Measurements from ENCODE around the gene SLC6A12. TPM values are rescaled to one million over a fixed set of nuclear protein-coding genes. Genes with fewer than 3 reads are reported as not detected.

The SLC6A12 gene
- total and polyA plus RNA-seq, 2 donors from 2014 or later, result 45.6 to 130 TPM

GRCh38 chr12:153080-153746, 60.7 kb downstream of the SLC6A12 start:
- FAIRE-seq, result no peak
- intact Hi-C loops (cut with DNase I), result no loop called here
- Histone ChIP-seq H3K4me3 (ENCODE audit: low read length in 3 of 3) (no peak overlapping the region), H3K9me3 (ENCODE audit: control insufficient read depth in 2 of 3, insufficient read depth in 1 of 3, low read length in 3 of 3) (no peaks in the 10 kb centered on the region), H3K36me3 (ENCODE audit: control insufficient read depth in 2 of 3, insufficient read depth in 3 of 3, low read length in 3 of 3) (no peaks in the 10 kb centered on the region), H3K4me1 (ENCODE audit: control insufficient read depth in 2 of 3, insufficient read depth in 2 of 3, low read depth in 1 of 3, low read length in 3 of 3) (peaks cover 0 to 15% (median 9%) of the 10 kb centered on the region in 3 donors), H3K9ac (ENCODE audit: low read length in 3 of 3) (no peak overlapping the region), H3K27me3 (ENCODE audit: control insufficient read depth, insufficient read depth, low read length) (no peaks in the 10 kb centered on the region), H3K27ac (ENCODE audit: low read depth in 2 of 2, low read length in 2 of 2) (no peak overlapping the region)
- TF ChIP-seq CTCF (IDR thresholded peaks at IDR 0.05; ENCODE audit: borderline replicate concordance, extremely low read depth, insufficient read depth), result peak; percentile 74
- peak; percentile 77 to 84 (median 81) for DNase-seq

GRCh38 chr12:152440-152839, 61.5 kb downstream of the SLC6A12 start:
- H3K27me3 ChIP-seq (ENCODE audit: control insufficient read depth, insufficient read depth, low read length), result no peaks in the 10 kb centered on the region
- H3K27ac ChIP-seq (ENCODE audit: low read depth in 2 of 2, low read length in 2 of 2), result no peak overlapping the region
- no peak for TF ChIP-seq CTCF (IDR thresholded peaks at IDR 0.05; ENCODE audit: borderline replicate concordance, extremely low read depth, insufficient read depth)
- FAIRE-seq, result no peak
- H3K9ac ChIP-seq (ENCODE audit: low read length in 3 of 3), result no peak overlapping the region
- H3K4me1 ChIP-seq (ENCODE audit: control insufficient read depth in 2 of 3, insufficient read depth in 2 of 3, low read depth in 1 of 3, low read length in 3 of 3), result peaks cover 0 to 15% (median 9%) of the 10 kb centered on the region in 3 donors
- no peaks in the 10 kb centered on the region for H3K36me3 ChIP-seq (ENCODE audit: control insufficient read depth in 2 of 3, insufficient read depth in 3 of 3, low read length in 3 of 3)
- no peaks in the 10 kb centered on the region for H3K9me3 ChIP-seq (ENCODE audit: control insufficient read depth in 2 of 3, insufficient read depth in 1 of 3, low read length in 3 of 3)
- peak in 1 of 5 donors; percentile 20 for DNase-seq
- intact Hi-C loops (cut with DNase I), result no loop called here
- H3K4me3 ChIP-seq (ENCODE audit: low read length in 3 of 3), result no peak overlapping the region

GRCh38 chr12:151579-151978, 62.4 kb downstream of the SLC6A12 start:
- intact Hi-C loops (cut with DNase I), result no loop called here
- H3K36me3 ChIP-seq (ENCODE audit: control insufficient read depth in 2 of 3, insufficient read depth in 3 of 3, low read length in 3 of 3), result no peaks in the 10 kb centered on the region
- no peak overlapping the region for H3K9ac ChIP-seq (ENCODE audit: low read length in 3 of 3)
- no peaks in the 10 kb centered on the region for H3K27me3 ChIP-seq (ENCODE audit: control insufficient read depth, insufficient read depth, low read length)
- no peak overlapping the region for H3K4me3 ChIP-seq (ENCODE audit: low read length in 3 of 3)
- H3K27ac ChIP-seq (ENCODE audit: low read depth in 2 of 2, low read length in 2 of 2), result no peak overlapping the region
- peaks cover 0 to 15% (median 9%) of the 10 kb centered on the region in 3 donors for H3K4me1 ChIP-seq (ENCODE audit: control insufficient read depth in 2 of 3, insufficient read depth in 2 of 3, low read depth in 1 of 3, low read length in 3 of 3)
- DNase-seq, result no peak
- H3K9me3 ChIP-seq (ENCODE audit: control insufficient read depth in 2 of 3, insufficient read depth in 1 of 3, low read length in 3 of 3), result no peaks in the 10 kb centered on the region
- no peak for FAIRE-seq
- no peak for TF ChIP-seq CTCF (IDR thresholded peaks at IDR 0.05; ENCODE audit: borderline replicate concordance, extremely low read depth, insufficient read depth)
